GM12878 (cell line): ENCODE results near the gene PFKFB3. TPM values are rescaled to one million over a fixed set of nuclear protein-coding genes. Genes with fewer than 3 reads are reported as not detected.

Experiments
- RCOR1 ChIP-seq: conservative IDR thresholded peaks from 2 replicates; pipeline ENCODE4 v1.6.1; 2012; ENCODE audit warnings: low read depth, low read length, improper control_type of control experiment
- TCF12 ChIP-seq: IDR thresholded peaks from 2 replicates; pipeline ENCODE4 v1.6.1; 2011; ENCODE audit warnings: low read depth, mild to moderate bottlenecking, low read length
- polyA plus RNA-seq, 11 experiments: library from polyadenylated mRNA; depleted of rRNA in 4 of 11; unstranded in 6 of 11; stranded (reverse) in 5 of 11; fragments of >200 nt; fragmentation: Nextera tagmentation in 4 of 11; fragmentation: Illumina TruSeq in 1 of 11; extraction: Ambion mirVana in 4 of 11; extraction: Trizol in 1 of 11; gene quantifications; 1 replicate in 1 of 11; 2 replicates in 10 of 11; pipeline versions ENCODE4 v1.2.1 to v1.2.3, GENCODE V29; 2011 to 2016; ENCODE audit warnings: inconsistent platforms in 2 of 11, missing spikeins in 2 of 11, low read depth in 1 of 11
- total RNA-seq, 4 experiments: library from RNA; depleted of rRNA in 3 of 4; stranded (reverse); fragments of >200 nt in 3 of 4; fragmentation: Illumina TruSeq in 1 of 4; extraction: Trizol in 1 of 4; gene quantifications; 2 replicates each; pipeline versions ENCODE4 v1.2.1 to v1.2.3, GENCODE V29; 2013 to 2021
- TF ChIP-seq, protein P1 (sequence below): fragments of 450-650 bp; IDR thresholded peaks from 2 replicates; pipeline ENCODE4 v1.6.1; 2017; ENCODE audit warnings: mild to moderate bottlenecking
- TF ChIP-seq, protein P2 (sequence below): fragments of 450-650 bp; IDR thresholded peaks from 2 replicates; pipeline ENCODE4 v1.6.1; 2017; ENCODE audit warnings: mild to moderate bottlenecking, moderate library complexity
- TF ChIP-seq, protein P3 (sequence below): fragments of 150-350 bp; IDR thresholded peaks from 2 replicates; pipeline ENCODE4 v1.6.1; 2016; ENCODE audit warnings: low read depth, low read length
- TF ChIP-seq, protein P4 (sequence below): IDR thresholded peaks from 2 replicates; pipeline ENCODE4 v1.6.1; 2011; ENCODE audit warnings: low read depth, low read length, improper control_type of control experiment, borderline replicate concordance

The PFKFB3 gene
- total and polyA plus RNA-seq, 10 of the 15 experiments (the other 5 are each of a cell fraction or from before 2014, with no cell fraction given), result 1.6 to 46.7 (median 13.7) TPM

DNA sequence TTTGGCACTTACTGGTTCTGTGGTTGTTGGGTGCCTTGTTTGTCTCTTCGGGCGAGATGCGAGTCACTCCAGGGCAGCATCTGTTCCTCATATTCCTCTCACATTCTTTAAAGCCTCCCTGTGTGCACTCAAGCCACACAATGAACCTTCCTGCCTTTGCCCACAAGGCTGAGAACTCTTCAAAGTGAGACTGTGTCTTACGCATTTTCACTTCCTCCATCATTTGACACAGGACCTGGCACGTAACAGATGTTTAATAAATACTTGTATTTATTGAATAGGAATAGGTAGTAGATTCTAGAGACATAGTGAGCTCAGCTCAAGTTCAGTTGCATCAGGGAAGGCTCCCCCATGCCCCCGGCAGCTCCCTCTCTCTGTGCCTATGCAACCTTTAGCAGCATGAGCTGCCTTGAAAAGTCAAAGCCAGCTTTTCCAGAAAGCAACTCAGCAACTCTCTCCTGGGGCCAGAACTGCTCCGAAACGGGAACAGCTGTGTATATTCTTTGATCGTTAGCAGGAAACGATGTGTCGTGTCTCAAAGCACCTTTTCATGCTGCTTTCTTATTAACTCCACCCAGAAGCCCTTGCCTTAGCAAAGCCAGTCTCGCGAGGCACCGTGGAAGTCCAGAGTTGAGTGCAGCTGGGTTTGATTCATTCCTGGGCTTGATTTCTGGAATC is 97.5 kb downstream of the PFKFB3 start (continued):
- TF ChIP-seq, protein P1, sequence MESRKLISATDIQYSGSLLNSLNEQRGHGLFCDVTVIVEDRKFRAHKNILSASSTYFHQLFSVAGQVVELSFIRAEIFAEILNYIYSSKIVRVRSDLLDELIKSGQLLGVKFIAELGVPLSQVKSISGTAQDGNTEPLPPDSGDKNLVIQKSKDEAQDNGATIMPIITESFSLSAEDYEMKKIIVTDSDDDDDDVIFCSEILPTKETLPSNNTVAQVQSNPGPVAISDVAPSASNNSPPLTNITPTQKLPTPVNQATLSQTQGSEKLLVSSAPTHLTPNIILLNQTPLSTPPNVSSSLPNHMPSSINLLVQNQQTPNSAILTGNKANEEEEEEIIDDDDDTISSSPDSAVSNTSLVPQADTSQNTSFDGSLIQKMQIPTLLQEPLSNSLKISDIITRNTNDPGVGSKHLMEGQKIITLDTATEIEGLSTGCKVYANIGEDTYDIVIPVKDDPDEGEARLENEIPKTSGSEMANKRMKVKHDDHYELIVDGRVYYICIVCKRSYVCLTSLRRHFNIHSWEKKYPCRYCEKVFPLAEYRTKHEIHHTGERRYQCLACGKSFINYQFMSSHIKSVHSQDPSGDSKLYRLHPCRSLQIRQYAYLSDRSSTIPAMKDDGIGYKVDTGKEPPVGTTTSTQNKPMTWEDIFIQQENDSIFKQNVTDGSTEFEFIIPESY, result no peak
- TF ChIP-seq RCOR1 (peak; percentile 91; the same call in 1 of the 2 replicates), TCF12 (peak; percentile 89)
- TF ChIP-seq, protein P2, sequence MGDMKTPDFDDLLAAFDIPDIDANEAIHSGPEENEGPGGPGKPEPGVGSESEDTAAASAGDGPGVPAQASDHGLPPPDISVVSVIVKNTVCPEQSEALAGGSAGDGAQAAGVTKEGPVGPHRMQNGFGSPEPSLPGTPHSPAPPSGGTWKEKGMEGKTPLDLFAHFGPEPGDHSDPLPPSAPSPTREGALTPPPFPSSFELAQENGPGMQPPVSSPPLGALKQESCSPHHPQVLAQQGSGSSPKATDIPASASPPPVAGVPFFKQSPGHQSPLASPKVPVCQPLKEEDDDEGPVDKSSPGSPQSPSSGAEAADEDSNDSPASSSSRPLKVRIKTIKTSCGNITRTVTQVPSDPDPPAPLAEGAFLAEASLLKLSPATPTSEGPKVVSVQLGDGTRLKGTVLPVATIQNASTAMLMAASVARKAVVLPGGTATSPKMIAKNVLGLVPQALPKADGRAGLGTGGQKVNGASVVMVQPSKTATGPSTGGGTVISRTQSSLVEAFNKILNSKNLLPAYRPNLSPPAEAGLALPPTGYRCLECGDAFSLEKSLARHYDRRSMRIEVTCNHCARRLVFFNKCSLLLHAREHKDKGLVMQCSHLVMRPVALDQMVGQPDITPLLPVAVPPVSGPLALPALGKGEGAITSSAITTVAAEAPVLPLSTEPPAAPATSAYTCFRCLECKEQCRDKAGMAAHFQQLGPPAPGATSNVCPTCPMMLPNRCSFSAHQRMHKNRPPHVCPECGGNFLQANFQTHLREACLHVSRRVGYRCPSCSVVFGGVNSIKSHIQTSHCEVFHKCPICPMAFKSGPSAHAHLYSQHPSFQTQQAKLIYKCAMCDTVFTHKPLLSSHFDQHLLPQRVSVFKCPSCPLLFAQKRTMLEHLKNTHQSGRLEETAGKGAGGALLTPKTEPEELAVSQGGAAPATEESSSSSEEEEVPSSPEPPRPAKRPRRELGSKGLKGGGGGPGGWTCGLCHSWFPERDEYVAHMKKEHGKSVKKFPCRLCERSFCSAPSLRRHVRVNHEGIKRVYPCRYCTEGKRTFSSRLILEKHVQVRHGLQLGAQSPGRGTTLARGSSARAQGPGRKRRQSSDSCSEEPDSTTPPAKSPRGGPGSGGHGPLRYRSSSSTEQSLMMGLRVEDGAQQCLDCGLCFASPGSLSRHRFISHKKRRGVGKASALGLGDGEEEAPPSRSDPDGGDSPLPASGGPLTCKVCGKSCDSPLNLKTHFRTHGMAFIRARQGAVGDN, result peak; percentile 79
- TF ChIP-seq, protein P3, sequence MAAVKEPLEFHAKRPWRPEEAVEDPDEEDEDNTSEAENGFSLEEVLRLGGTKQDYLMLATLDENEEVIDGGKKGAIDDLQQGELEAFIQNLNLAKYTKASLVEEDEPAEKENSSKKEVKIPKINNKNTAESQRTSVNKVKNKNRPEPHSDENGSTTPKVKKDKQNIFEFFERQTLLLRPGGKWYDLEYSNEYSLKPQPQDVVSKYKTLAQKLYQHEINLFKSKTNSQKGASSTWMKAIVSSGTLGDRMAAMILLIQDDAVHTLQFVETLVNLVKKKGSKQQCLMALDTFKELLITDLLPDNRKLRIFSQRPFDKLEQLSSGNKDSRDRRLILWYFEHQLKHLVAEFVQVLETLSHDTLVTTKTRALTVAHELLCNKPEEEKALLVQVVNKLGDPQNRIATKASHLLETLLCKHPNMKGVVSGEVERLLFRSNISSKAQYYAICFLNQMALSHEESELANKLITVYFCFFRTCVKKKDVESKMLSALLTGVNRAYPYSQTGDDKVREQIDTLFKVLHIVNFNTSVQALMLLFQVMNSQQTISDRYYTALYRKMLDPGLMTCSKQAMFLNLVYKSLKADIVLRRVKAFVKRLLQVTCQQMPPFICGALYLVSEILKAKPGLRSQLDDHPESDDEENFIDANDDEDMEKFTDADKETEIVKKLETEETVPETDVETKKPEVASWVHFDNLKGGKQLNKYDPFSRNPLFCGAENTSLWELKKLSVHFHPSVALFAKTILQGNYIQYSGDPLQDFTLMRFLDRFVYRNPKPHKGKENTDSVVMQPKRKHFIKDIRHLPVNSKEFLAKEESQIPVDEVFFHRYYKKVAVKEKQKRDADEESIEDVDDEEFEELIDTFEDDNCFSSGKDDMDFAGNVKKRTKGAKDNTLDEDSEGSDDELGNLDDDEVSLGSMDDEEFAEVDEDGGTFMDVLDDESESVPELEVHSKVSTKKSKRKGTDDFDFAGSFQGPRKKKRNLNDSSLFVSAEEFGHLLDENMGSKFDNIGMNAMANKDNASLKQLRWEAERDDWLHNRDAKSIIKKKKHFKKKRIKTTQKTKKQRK, result no peak
- TF ChIP-seq, protein P4, sequence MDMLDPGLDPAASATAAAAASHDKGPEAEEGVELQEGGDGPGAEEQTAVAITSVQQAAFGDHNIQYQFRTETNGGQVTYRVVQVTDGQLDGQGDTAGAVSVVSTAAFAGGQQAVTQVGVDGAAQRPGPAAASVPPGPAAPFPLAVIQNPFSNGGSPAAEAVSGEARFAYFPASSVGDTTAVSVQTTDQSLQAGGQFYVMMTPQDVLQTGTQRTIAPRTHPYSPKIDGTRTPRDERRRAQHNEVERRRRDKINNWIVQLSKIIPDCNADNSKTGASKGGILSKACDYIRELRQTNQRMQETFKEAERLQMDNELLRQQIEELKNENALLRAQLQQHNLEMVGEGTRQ, result no peak
- TF ChIP-seq, all 136 proteins: peak for 65
